GM23338 (cell line): ENCODE measurements around the gene SSBP2. TPM values are rescaled to one million over a fixed set of nuclear protein-coding genes. Genes with fewer than 3 reads are reported as not detected.

Experiments
- ATAC-seq: fragments of 200-7000 bp; cut with Tn5 transposase; 3 replicates; pipeline ENCODE4 v1.9.1; 2020
- DNase-seq: peaks from one replicate; pipeline ENCODE4 v3.0.0-alpha.2; 2015; ENCODE audit warnings: low spot score
- H2AFZ ChIP-seq: fragments of 200-600 bp; sonication (generic); 2 replicates; pipeline ENCODE4 v1.8.0; 2016; ENCODE audit warnings: antibody characterized with exemption, mild to moderate bottlenecking, moderate library complexity
- H3F3A ChIP-seq: fragments of 200-600 bp; sonication (generic); replicated peaks from 2 replicates; pipeline ENCODE4 v1.8.0; 2017; ENCODE audit warnings: antibody characterized with exemption, mixed run types, low read depth
- H3K27ac ChIP-seq: fragments of 200-600 bp; sonication (generic); 2 replicates; pipeline ENCODE4 v1.6.1; 2016; ENCODE audit warnings: low read depth
- H3K27me3 ChIP-seq: fragments of 200-600 bp; sonication (generic); 2 replicates; pipeline ENCODE4 v1.8.0; 2016; ENCODE audit warnings: mild to moderate bottlenecking, mixed run types, moderate library complexity; ENCODE audit not compliant: insufficient read depth
- H3K36me3 ChIP-seq: fragments of 200-600 bp; sonication (generic); 2 replicates; pipeline ENCODE4 v1.8.0; 2016; ENCODE audit warnings: mild to moderate bottlenecking; ENCODE audit not compliant: insufficient read depth
- H3K4me1 ChIP-seq: fragments of 200-600 bp; sonication (generic); 2 replicates; pipeline ENCODE4 v1.8.0; 2016; ENCODE audit warnings: mild to moderate bottlenecking, moderate library complexity; ENCODE audit not compliant: insufficient read depth
- H3K4me2 ChIP-seq: fragments of 200-600 bp; sonication (generic); 2 replicates; pipeline ENCODE4 v1.7.1; 2017; ENCODE audit warnings: mixed run types
- H3K4me3 ChIP-seq: fragments of 200-600 bp; sonication (generic); 2 replicates; pipeline ENCODE4 v1.6.1; 2016; ENCODE audit warnings: mixed run types
- H3K79me2 ChIP-seq: fragments of 200-600 bp; sonication (generic); replicated peaks from 2 replicates; pipeline ENCODE4 v1.8.0; 2017; ENCODE audit warnings: mild to moderate bottlenecking; ENCODE audit not compliant: insufficient read depth
- H3K9me2 ChIP-seq: fragments of 200-600 bp; sonication (generic); 2 replicates; pipeline ENCODE4 v1.8.0; 2017; ENCODE audit not compliant: insufficient read depth
- H4K20me1 ChIP-seq: fragments of 200-600 bp; sonication (generic); replicated peaks from 2 replicates; pipeline ENCODE4 v1.8.0; 2017; ENCODE audit warnings: mild to moderate bottlenecking; ENCODE audit not compliant: insufficient read depth
- H3K27ac Mint-ChIP-seq: 2 replicates; pipeline ENCODE4 v1.8.0; 2020; ENCODE audit warnings: inconsistent platforms, mild to moderate bottlenecking, moderate library complexity, mixed read lengths
- H3K27me3 Mint-ChIP-seq: 3 replicates; pipeline ENCODE4 v1.8.0; 2022; ENCODE audit warnings: low read depth, mild to moderate bottlenecking, moderate library complexity, mixed read lengths, inconsistent platforms; ENCODE audit not compliant: insufficient read depth, poor library complexity
- H3K36me3 Mint-ChIP-seq: 3 replicates; pipeline ENCODE4 v1.8.0; 2021; ENCODE audit warnings: low read depth, mild to moderate bottlenecking, inconsistent platforms, moderate library complexity, mixed read lengths
- H3K4me1 Mint-ChIP-seq: 3 replicates; pipeline ENCODE4 v1.8.0; 2020; ENCODE audit warnings: mild to moderate bottlenecking, inconsistent platforms, mixed read lengths
- H3K4me3 Mint-ChIP-seq: 3 replicates; pipeline ENCODE4 v1.8.0; 2021; ENCODE audit warnings: moderate library complexity, mild to moderate bottlenecking, inconsistent platforms, mixed read lengths
- H3K9me3 Mint-ChIP-seq: 3 replicates; pipeline ENCODE4 v1.8.0; 2020; ENCODE audit warnings: moderate library complexity, mild to moderate bottlenecking, inconsistent platforms, mixed read lengths
- CREB1 ChIP-seq: fragments of 250-450 bp; sonication (Bioruptor Pico); IDR thresholded peaks from 2 replicates; pipeline ENCODE4 v1.5.0; 2020; ENCODE audit warnings: low read depth, mild to moderate bottlenecking, moderate library complexity
- CTCF ChIP-seq, 2 experiments: fragments of 200-600 bp in 1 of 2; sonication (generic) in 1 of 2; conservative IDR thresholded peaks; 2 replicates each; pipeline versions ENCODE4 v1.5.1 to v1.6.1; 2016 to 2017; ENCODE audit warnings: antibody characterized with exemption in 2 of 2, low read depth in 2 of 2, mild to moderate bottlenecking in 2 of 2, moderate library complexity in 1 of 2
- ETS1 ChIP-seq: IDR thresholded peaks from 2 replicates; pipeline ENCODE4 v1.6.1; 2016; ENCODE audit warnings: antibody characterized with exemption
- EZH2 ChIP-seq: fragments of 200-600 bp; sonication (generic); IDR thresholded peaks from one replicate; pipeline ENCODE4 v1.8.0; 2017; ENCODE audit warnings: antibody characterized with exemption, mild to moderate bottlenecking, low read depth; ENCODE audit not compliant: unreplicated experiment
- EZH2phosphoT487 ChIP-seq: fragments of 200-600 bp; sonication (generic); IDR thresholded peaks from one replicate; pipeline ENCODE4 v1.8.1; 2018; ENCODE audit warnings: antibody characterized with exemption; ENCODE audit not compliant: unreplicated experiment
- JUNB ChIP-seq: IDR thresholded peaks from one replicate; pipeline ENCODE4 v1.6.1; 2016; ENCODE audit warnings: antibody characterized with exemption; ENCODE audit not compliant: unreplicated experiment
- NANOG ChIP-seq: IDR thresholded peaks from 2 replicates; pipeline ENCODE4 v1.6.1; 2016; ENCODE audit warnings: antibody characterized with exemption, borderline replicate concordance
- POLR2AphosphoS5 ChIP-seq: IDR thresholded peaks from 2 replicates; pipeline ENCODE4 v1.6.1; 2016; ENCODE audit warnings: antibody characterized with exemption, low read depth
- REST ChIP-seq: IDR thresholded peaks from one replicate; pipeline ENCODE4 v1.6.1; 2018; ENCODE audit warnings: antibody characterized with exemption; ENCODE audit not compliant: unreplicated experiment
- ZNF114 ChIP-seq: fragments of 250-450 bp; sonication (Bioruptor Pico); IDR thresholded peaks from 2 replicates; pipeline ENCODE4 v1.5.0; 2020; ENCODE audit warnings: mild to moderate bottlenecking, moderate library complexity
- polyA plus RNA-seq: library from polyadenylated mRNA; unstranded; fragments of >200 nt; fragmentation: Nextera tagmentation; extraction: Ambion mirVana; gene quantifications from 2 replicates; pipeline ENCODE4 v1.2.1, GENCODE V29; 2016
- total RNA-seq: library from RNA; depleted of rRNA; stranded (reverse); fragments of >200 nt; shearing (Covaris generic); gene quantifications from 2 replicates; pipeline ENCODE4 v1.2.3, GENCODE V29; 2014

The SSBP2 gene
- total and polyA plus RNA-seq, 2 experiments from 2014 or later = 21.5 to 24.7 TPM

GRCh38 chr5:81718300-81718699 lies 32.6 kb downstream of the SSBP2 start (continued):
- no peak for TF ChIP-seq ETS1
- no peak for TF ChIP-seq EZH2
- no peak for TF ChIP-seq REST
- TF ChIP-seq EZH2phosphoT487 = no peak
- no peak for TF ChIP-seq CTCF (conservative IDR thresholded peaks at IDR 0.05; ENCODE audit: low read depth in 2 of 2)
- TF ChIP-seq JUNB = no peak
- TF ChIP-seq CREB1 (CRISPR knock-in tag) = no peak
- TF ChIP-seq POLR2AphosphoS5 = no peak
- no peak for TF ChIP-seq ZNF114 (CRISPR knock-in tag)

- no peaks in the 10 kb centered on the region for H3K79me2 ChIP-seq
- H3K4me3 ChIP-seq = no peak overlapping the region
- Mint-ChIP-seq H3K27ac (no peak overlapping the region), H3K9me3 (no peaks in the 10 kb centered on the region), H3K27me3 (no peaks in the 10 kb centered on the region), H3K4me1 (peaks cover 39% of the 10 kb centered on the region), H3K4me3 (no peak overlapping the region), H3K36me3 (no peaks in the 10 kb centered on the region)
- no peaks in the 10 kb centered on the region for H3K9me2 ChIP-seq
- no peaks in the 10 kb centered on the region for H3K36me3 ChIP-seq
- no peaks in the 10 kb centered on the region for H4K20me1 ChIP-seq
- no peaks in the 10 kb centered on the region for H3F3A ChIP-seq
- H2AFZ ChIP-seq = no peak overlapping the region
- ATAC-seq (no peak), DNase-seq (no peak)
- peaks cover 35% of the 10 kb centered on the region for H3K4me1 ChIP-seq
- TF ChIP-seq JUNB = no peak
- TF ChIP-seq EZH2 = no peak
- TF ChIP-seq ETS1 = no peak
- TF ChIP-seq ZNF114 (CRISPR knock-in tag) = no peak
- no peak for TF ChIP-seq CREB1 (CRISPR knock-in tag)
- no peak for TF ChIP-seq EZH2phosphoT487
- no peak for TF ChIP-seq NANOG
- H3K27me3 ChIP-seq = no peaks in the 10 kb centered on the region
- H3K27ac ChIP-seq = no peak overlapping the region
- H3K4me2 ChIP-seq = no peak overlapping the region
These were observed 33.0 kb downstream of the SSBP2 start for GRCh38 chr5:81717860-81718259.
